Measurements from ENCODE around the gene SULT1C2.

The SULT1C2 gene

GRCh38 chr2:108297436-108298141, 8.9 kb downstream of the SULT1C2 start:
- DNase-seq = no peak

GRCh38 chr2:108301558-108301957, 12.9 kb downstream of the SULT1C2 start:
- DNase-seq = no peak

- no peak for DNase-seq
These were observed 16.3 kb downstream of the SULT1C2 start for GRCh38 chr2:108304975-108305374.

GRCh38 chr2:108305901-108306300, 17.2 kb downstream of the SULT1C2 start:
- no peak for DNase-seq

DNA sequence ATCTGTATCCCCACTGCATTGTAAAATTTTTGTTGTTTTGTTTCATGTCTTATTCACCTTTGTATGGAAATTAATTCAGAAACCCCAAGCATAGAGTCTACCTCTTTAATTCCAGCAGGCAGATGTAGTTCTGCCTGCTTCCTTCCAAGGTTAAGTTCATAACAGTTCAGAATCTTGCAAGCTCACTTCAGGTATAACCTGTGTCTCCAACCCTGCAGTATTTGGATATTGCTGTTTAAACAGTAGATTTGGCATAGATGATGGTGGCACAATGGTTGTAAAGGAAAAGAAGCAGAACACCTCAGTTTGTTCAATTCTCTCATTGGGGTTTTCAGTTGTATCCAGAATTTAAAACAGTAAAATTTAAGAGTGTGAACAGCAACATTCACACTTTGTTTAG, 21.2 kb downstream of the SULT1C2 start:
- DNase-seq = no peak

DNA sequence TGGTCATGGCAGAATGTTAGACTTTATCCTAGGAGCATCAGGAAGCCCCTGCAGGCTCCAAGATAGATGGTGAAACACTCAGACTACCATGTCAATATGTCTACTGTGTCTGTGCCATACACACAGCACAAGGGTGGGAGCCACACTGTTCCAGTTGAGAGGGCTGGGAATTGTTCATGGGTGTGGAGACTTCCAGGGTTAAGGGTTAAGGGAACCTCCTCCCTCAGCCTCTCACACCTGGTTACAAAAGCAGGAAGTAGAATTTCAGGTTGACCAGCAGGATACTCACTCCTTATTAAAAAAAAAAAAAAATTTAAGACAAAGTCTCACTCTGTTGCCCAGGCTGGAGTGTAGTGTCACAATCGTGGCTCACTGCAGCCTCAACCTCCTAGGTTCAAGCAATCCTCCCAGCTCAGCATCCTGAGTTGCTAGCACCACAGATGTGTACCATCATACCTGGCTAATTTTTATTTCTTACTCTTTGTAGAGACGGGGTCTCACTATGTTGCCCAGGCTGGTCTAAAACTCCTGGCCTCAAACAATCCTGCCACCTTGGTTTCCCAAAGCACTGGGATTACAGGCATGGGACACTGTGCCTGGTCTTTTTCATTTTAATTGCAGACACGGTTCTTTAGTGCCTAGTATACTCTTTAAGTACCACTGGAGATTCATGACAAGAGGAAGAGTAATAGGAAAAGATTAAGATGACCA, 26.0 kb downstream of the SULT1C2 start:
- DNase-seq = no peak

- no peak for DNase-seq
These were observed 26.8 kb downstream of the SULT1C2 start for GRCh38 chr2:108315444-108315934.

DNA sequence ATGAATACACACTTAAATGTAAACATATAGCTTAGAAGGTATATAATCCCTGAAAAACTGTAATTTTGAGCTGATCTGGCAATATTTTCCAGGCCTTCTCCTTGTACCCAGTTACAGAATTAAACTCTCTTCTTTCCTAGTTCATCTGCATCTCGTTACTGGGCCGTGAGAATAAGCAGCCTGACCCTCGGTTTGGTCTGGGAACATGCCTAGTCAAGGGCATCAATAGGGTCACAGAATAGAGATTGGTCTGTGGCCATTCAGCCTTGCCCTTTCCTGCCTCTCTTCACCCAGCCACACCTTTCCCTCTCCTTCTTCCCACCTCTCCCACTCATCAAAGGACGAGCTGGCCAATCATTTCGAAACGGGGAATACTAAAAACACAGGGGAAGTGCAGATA, 27.3 kb downstream of the SULT1C2 start:
- DNase-seq = no peak

GRCh38 chr2:108316461-108317258, 28.0 kb downstream of the SULT1C2 start:
- no peak for DNase-seq

DNA sequence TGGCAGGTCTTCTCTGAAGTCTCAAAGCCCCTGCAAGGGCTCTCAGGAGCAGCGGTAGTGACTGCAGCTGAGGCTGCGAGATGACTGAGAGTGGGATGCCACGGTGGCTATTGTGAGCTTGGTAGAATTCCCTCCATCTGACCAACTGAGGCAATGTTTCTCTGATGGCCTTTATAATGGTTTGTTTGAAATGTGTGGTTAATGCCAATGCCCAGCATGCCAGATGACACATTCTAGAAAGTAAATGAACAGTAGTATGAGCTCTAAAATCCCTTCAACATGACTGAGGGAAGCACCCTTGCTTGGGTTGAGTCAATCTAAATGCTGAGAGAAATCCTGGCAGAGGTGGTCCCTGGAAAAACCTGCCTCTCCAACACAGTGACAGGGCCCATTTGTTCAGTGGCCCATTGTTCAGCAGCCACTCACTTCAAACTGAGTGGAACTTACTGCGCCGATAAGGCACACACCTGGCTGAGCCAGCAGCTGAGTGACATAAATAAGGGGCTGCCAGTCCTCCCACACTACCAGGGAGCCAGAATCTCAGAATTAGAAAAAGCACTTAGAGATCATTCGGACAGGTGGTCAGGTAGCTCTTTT, 31.7 kb downstream of the SULT1C2 start:
- DNase-seq = no peak

GRCh38 chr2:108323619-108324018, 34.9 kb downstream of the SULT1C2 start:
- no peak for DNase-seq

- DNase-seq = no peak
These were observed 36.0 kb downstream of the SULT1C2 start for GRCh38 chr2:108324531-108325255.

DNA sequence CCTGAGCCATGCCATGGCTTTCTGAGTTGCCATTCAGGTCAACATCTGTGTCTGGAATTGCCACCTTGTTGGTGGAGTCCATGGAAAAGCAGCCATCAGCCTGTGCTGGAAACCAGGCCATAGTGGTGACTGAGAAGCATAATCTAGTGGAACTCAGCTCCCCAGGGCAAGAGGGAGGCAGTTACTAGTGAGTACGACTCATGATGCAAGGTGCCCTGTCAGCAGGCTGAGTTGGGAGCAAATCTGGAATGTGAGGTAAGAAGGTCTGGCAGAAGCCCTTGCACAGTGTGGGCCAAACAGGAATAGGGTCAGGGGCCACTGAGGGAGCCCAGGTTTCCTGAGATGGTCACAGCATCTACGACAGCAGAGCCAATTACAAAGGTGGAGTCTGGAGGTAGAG, 37.1 kb downstream of the SULT1C2 start:
- DNase-seq = no peak

DNA sequence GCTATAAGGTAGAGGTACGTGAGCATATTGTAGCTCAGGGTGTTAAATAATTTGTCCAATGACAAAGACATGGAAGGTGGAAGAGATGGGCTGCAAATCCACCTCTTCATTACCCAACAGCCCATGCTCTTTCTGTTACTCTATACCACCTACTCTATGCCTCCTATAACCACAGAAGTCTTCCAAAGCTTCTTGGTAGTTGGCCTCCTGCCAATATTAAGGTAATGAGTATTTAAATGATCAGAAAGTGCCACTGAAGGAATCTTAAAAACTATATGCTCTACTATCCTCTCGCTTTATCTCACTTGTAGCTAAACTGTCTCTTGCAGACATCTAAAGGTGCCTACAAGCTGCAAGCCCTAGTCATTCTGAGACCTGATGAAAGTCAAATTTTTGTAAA, 41.1 kb downstream of the SULT1C2 start:
- no peak for DNase-seq

DNA sequence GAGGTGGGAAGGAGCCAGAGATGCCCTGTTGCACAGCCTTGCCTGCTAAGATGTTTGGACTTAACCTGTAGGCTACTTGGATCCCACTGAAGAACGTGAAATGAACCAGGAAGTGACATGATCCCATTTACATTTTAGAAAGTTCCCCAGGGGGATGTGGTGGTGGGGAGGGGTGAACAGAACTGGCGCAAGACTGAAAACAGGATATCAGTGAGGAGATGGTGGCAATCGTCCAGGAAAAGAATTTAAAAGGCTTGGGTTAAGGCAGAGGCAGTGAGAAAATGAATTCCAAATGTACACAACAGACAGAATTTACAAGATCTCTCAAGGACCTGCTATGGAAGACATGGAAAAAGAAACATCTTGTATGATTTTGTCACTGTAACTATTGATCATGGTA, 42.3 kb downstream of the SULT1C2 start:
- DNase-seq = no peak

GRCh38 chr2:108345951-108346350, 57.3 kb downstream of the SULT1C2 start:
- DNase-seq = no peak

- no peak for DNase-seq
These were observed 58.1 kb downstream of the SULT1C2 start for GRCh38 chr2:108346827-108347226.

DNA sequence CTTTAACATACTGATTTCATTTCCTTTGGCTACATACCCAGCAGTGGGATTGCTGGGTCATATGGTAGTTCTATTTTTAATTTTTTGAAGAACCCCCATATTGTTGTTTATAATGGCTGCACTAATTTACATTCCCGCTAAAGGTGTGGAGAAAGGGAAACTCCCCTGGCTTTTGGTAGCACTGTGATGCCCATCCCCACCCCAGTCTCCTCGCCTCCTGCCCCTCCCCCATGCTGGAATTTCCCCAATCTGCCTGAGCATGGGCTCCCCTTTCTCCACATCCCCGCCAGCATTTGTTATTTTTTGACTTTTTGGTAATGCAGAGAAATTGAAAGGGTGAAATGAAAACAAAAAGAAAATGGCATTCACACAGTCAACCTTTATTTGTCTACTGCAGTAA, 59.1 kb downstream of the SULT1C2 start:
- DNase-seq = no peak

GRCh38 chr2:108348816-108349570, 60.3 kb downstream of the SULT1C2 start:
- no peak for DNase-seq

- no peak for DNase-seq
These were observed 60.9 kb downstream of the SULT1C2 start for GRCh38 chr2:108349571-108349928.

- no peak for DNase-seq
These were observed 63.2 kb downstream of the SULT1C2 start for GRCh38 chr2:108351889-108352288.

- DNase-seq = no peak
These were observed 65.4 kb downstream of the SULT1C2 start for GRCh38 chr2:108354136-108354535.
